Activated CD4-positive, CD25-positive, alpha-beta regulatory T cell treated with anti-CD3 and anti-CD28 coated beads, Interleukin-2, amount 50 U/mL, for 16 hours (primary cell): ENCODE data around the gene COL27A1.

Experiments
- DNase-seq: peaks from one replicate; pipeline ENCODE4 v3.0.0-alpha.2; 2020; ENCODE audit warnings: low read depth, low spot score

The COL27A1 gene

GRCh38 chr9:114155263-114155994 lies at the start of gene COL27A1:
Gene COL27A1 (plus strand): TSS chr9:114155537. CDS start chr9:114155951, 414 bp downstream.
- DNase-seq = peak; percentile 50

- DNase-seq = no peak
Observed at GRCh38 chr9:114107286-114108001, 47.9 kb upstream of the COL27A1 start.

- DNase-seq = no peak
Observed at GRCh38 chr9:114108016-114108833, 47.1 kb upstream of the COL27A1 start.

GRCh38 chr9:114109124-114109523 lies 46.2 kb upstream of the COL27A1 start:
- DNase-seq = no peak

- no peak for DNase-seq
Observed at GRCh38 chr9:114110180-114110579, 45.2 kb upstream of the COL27A1 start.

GRCh38 chr9:114112325-114112724 lies 43.0 kb upstream of the COL27A1 start:
- no peak for DNase-seq

GRCh38 chr9:114112778-114113584 lies 42.4 kb upstream of the COL27A1 start:
- no peak for DNase-seq

- no peak for DNase-seq
Observed at GRCh38 chr9:114114364-114114763, 41.0 kb upstream of the COL27A1 start.

- no peak for DNase-seq
Observed at GRCh38 chr9:114115654-114116125, 39.6 kb upstream of the COL27A1 start.

- DNase-seq = no peak
Observed at GRCh38 chr9:114116126-114116747, 39.1 kb upstream of the COL27A1 start.

- DNase-seq = no peak
Observed at GRCh38 chr9:114117614-114117995, 37.7 kb upstream of the COL27A1 start.

- no peak for DNase-seq
Observed at GRCh38 chr9:114117996-114118830, 37.1 kb upstream of the COL27A1 start.

GRCh38 chr9:114119242-114120191 lies 35.8 kb upstream of the COL27A1 start:
- DNase-seq = no peak

- no peak for DNase-seq
Observed at GRCh38 chr9:114120192-114121014, 34.9 kb upstream of the COL27A1 start.

GRCh38 chr9:114121227-114122135 lies 33.9 kb upstream of the COL27A1 start:
- no peak for DNase-seq

- no peak for DNase-seq
Observed at GRCh38 chr9:114122136-114123027, 33.0 kb upstream of the COL27A1 start.
